ENCODE data around the gene RAB7B.

RAB7B gene

DNA sequence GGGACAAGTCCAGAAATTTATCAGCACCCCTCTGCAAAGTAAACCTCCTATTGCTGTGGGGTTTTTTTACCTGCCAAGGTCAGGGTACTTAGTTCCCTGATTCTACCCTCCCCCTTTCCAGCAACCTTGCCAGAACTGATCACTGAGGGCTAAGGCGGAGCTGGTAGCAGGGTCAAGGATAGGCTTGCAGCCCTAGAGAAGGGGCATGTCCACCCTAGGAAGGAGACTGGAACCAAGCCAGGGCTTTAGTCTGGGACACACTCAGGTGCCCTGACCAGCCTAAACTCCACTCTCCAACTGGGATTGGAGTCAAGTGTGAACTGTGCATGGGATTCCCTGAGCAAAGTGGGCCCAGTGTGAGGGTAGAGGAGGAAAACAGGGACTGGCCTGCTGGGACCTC is 53.4 kb downstream of the RAB7B start:
- Histone ChIP-seq H3K9ac (ENCODE audit: low read length) (no peak overlapping the region), H3K9me2 (replicated peaks; ENCODE audit: insufficient read depth, low read length) (no peaks in the 10 kb centered on the region), H3K4me3 (ENCODE audit: low read length) (no peak overlapping the region), H3K79me2 (ENCODE audit: low read length) (no peaks in the 10 kb centered on the region), H3K27me3 (replicated peaks; ENCODE audit: insufficient read depth, low read length) (peaks cover 20% of the 10 kb centered on the region), H3K9me3 (replicated peaks; ENCODE audit: insufficient read depth, low read length) (no peaks in the 10 kb centered on the region), H3F3A (ENCODE audit: insufficient read depth, low read length) (no peaks in the 10 kb centered on the region), H3K36me3 (replicated peaks; ENCODE audit: insufficient read depth, low read length) (no peaks in the 10 kb centered on the region), H3K4me1 (ENCODE audit: low read length) (no peaks in the 10 kb centered on the region), H3K27ac (ENCODE audit: low read length) (no peak overlapping the region), H2AFZ (ENCODE audit: low read length) (no peak overlapping the region), H4K20me1 (ENCODE audit: insufficient read depth, low read length) (no peaks in the 10 kb centered on the region), H3K4me2 (ENCODE audit: low read depth, low read length) (no peak overlapping the region)
- no peak for TF ChIP-seq EZH2phosphoT487 (IDR thresholded peaks at IDR 0.05; ENCODE audit: low read length)
- no peak for TF ChIP-seq EZH2 (optimal IDR thresholded peaks at IDR 0.05; ENCODE audit: low read depth, low read length)
- TF ChIP-seq, protein P1, sequence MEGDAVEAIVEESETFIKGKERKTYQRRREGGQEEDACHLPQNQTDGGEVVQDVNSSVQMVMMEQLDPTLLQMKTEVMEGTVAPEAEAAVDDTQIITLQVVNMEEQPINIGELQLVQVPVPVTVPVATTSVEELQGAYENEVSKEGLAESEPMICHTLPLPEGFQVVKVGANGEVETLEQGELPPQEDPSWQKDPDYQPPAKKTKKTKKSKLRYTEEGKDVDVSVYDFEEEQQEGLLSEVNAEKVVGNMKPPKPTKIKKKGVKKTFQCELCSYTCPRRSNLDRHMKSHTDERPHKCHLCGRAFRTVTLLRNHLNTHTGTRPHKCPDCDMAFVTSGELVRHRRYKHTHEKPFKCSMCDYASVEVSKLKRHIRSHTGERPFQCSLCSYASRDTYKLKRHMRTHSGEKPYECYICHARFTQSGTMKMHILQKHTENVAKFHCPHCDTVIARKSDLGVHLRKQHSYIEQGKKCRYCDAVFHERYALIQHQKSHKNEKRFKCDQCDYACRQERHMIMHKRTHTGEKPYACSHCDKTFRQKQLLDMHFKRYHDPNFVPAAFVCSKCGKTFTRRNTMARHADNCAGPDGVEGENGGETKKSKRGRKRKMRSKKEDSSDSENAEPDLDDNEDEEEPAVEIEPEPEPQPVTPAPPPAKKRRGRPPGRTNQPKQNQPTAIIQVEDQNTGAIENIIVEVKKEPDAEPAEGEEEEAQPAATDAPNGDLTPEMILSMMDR (IDR thresholded peaks at IDR 0.05; ENCODE audit: low read length), result no peak
- no peak for DNase-seq

DNA sequence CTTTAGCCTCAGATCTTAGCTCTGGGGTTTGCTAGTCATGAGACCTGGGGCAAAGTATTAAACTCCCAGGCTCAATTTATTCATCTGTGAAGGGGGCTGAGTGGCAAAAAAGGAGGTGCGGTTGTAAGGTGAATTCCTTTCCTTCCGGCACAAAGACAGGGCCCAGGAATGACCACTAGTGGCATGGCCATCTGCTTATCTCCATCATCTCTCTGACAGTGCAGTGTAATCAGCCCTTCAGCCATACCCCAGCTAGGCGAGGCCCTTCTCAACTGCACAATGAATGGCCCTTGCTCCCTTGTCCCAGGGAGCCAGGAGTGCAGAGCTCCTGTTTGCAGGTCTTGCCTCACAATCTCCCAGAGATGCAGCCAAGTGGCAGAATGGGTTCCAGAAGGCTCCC is 54.3 kb downstream of the RAB7B start:
- Histone ChIP-seq H4K20me1 (ENCODE audit: insufficient read depth, low read length) (no peaks in the 10 kb centered on the region), H3F3A (ENCODE audit: insufficient read depth, low read length) (no peaks in the 10 kb centered on the region), H3K27me3 (replicated peaks; ENCODE audit: insufficient read depth, low read length) (peaks cover 26% of the 10 kb centered on the region), H3K36me3 (replicated peaks; ENCODE audit: insufficient read depth, low read length) (no peaks in the 10 kb centered on the region), H3K27ac (ENCODE audit: low read length) (no peak overlapping the region), H3K79me2 (ENCODE audit: low read length) (no peaks in the 10 kb centered on the region), H3K4me2 (ENCODE audit: low read depth, low read length) (no peak overlapping the region), H3K9me2 (replicated peaks; ENCODE audit: insufficient read depth, low read length) (no peaks in the 10 kb centered on the region), H2AFZ (ENCODE audit: low read length) (no peak overlapping the region), H3K9me3 (replicated peaks; ENCODE audit: insufficient read depth, low read length) (no peaks in the 10 kb centered on the region), H3K4me1 (ENCODE audit: low read length) (no peaks in the 10 kb centered on the region), H3K9ac (ENCODE audit: low read length) (no peak overlapping the region), H3K4me3 (ENCODE audit: low read length) (no peak overlapping the region)
- TF ChIP-seq EZH2 (optimal IDR thresholded peaks at IDR 0.05; ENCODE audit: low read depth, low read length) (no peak), EZH2phosphoT487 (IDR thresholded peaks at IDR 0.05; ENCODE audit: low read length) (no peak)
- TF ChIP-seq, protein P1 (IDR thresholded peaks at IDR 0.05; ENCODE audit: low read length), result no peak
- no peak for DNase-seq

DNA sequence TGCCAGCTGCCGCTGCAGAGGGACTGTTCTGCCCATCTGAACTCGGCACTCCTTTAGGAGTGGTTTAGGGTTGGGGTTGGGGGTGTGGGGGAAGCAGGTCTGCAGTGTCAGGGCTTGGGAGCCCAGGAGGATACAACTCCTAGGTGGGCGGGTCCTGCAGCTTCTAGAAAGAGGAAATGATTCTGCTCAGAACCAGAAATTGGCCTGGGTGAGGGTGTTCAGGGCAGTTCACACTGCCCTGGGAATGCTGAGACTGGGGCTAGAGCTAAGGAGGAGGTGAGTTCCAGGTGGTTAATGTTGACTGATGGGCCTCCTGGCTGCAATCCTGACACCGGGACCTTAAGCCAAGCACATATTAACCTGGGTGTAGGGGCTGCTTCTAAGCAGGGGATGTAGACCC is 55.2 kb downstream of the RAB7B start:
- Histone ChIP-seq H3K9me3 (replicated peaks; ENCODE audit: insufficient read depth, low read length) (no peaks in the 10 kb centered on the region), H3K27me3 (replicated peaks; ENCODE audit: insufficient read depth, low read length) (peaks cover 33% of the 10 kb centered on the region), H3F3A (ENCODE audit: insufficient read depth, low read length) (no peaks in the 10 kb centered on the region), H3K9ac (ENCODE audit: low read length) (no peak overlapping the region), H3K4me2 (ENCODE audit: low read depth, low read length) (no peak overlapping the region), H3K27ac (ENCODE audit: low read length) (no peak overlapping the region), H3K79me2 (ENCODE audit: low read length) (no peaks in the 10 kb centered on the region), H3K4me1 (ENCODE audit: low read length) (no peaks in the 10 kb centered on the region), H2AFZ (ENCODE audit: low read length) (no peak overlapping the region), H3K4me3 (ENCODE audit: low read length) (no peak overlapping the region), H3K36me3 (replicated peaks; ENCODE audit: insufficient read depth, low read length) (no peaks in the 10 kb centered on the region), H4K20me1 (ENCODE audit: insufficient read depth, low read length) (no peaks in the 10 kb centered on the region), H3K9me2 (replicated peaks; ENCODE audit: insufficient read depth, low read length) (no peaks in the 10 kb centered on the region)
- no peak for DNase-seq
- TF ChIP-seq EZH2 (optimal IDR thresholded peaks at IDR 0.05; ENCODE audit: low read depth, low read length), result no peak
- no peak for TF ChIP-seq EZH2phosphoT487 (IDR thresholded peaks at IDR 0.05; ENCODE audit: low read length)
- TF ChIP-seq, protein P1 (IDR thresholded peaks at IDR 0.05; ENCODE audit: low read length), result no peak

All from MM.1S (cell line).